Stimulated activated CD4-positive, alpha-beta T cell treated with anti-CD3 and anti-CD28 coated beads, Interleukin-4, amount 100 ng/mL, for 1 hour (primary cell): ENCODE results near the gene RHOBTB3.

Source experiments
- DNase-seq: peaks from one replicate; pipeline ENCODE4 v3.0.0-alpha.2; 2020

The RHOBTB3 gene

GRCh38 chr5:95733107-95733665 is 2.0 kb downstream of the RHOBTB3 start:
- no peak for DNase-seq

DNA sequence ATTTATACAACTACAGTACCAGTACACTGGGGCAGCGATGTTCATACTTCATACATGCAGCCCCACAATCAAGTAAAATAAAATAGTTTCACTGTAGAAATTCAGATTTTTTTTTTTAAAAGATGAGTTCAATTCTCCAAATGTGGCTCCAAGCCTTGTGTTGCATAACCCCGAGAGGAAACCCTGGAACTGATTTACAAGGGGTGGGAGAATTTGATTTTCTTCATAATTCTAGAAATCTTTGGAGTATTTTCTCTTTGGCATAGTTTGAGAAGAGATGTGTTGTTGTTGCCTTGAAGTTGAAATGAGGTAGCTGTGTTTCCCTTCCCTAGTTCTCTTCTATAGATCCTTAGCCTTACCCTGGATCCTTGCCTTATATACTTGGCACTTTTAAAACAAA is 3.1 kb downstream of the RHOBTB3 start:
- no peak for DNase-seq

- no peak for DNase-seq
Observed at GRCh38 chr5:95734906-95735305, 3.8 kb downstream of the RHOBTB3 start.

- no peak for DNase-seq
Observed at GRCh38 chr5:95735406-95735805, 4.3 kb downstream of the RHOBTB3 start.

DNA sequence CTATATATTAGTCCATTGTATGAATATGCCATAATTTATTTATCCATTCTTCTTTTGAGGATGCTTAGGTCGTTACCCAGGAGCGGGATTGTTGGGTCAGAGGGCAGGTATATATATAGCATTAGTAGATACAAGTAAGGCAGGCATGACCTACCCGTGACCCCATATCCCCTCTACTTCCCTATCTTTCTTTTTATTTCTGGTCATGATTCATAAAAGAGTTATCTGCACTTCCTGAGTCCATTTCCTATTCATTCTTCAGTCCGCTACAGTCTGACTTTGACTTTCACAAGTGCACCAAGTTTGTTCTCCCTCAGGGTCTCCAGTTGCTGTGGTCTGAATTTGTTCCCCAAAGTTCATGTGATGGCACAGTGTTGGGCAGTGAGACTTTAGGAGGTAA is 6.9 kb downstream of the RHOBTB3 start:
- no peak for DNase-seq

GRCh38 chr5:95738834-95739233 is 7.7 kb downstream of the RHOBTB3 start:
- DNase-seq = no peak

DNA sequence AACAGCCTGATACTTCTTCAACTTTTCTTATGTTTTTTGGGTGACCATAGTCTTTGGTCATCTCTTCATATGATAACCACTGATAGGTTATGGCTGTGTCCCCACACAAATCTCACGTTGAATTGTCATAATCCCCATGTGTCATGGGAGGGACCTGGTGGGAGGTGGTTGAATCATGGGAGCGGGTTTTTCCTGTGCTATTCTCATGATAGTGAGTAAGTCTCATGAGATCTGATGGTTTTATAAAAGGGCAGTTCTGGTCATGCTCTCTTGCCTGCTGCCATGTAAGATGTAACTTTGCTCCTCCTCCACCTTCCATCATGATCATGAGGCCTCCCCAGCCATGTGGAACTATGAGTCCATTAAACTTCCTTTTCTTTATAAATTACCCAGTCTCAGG is 8.7 kb downstream of the RHOBTB3 start:
- DNase-seq = no peak

- DNase-seq = no peak
Observed at GRCh38 chr5:95741458-95741857, 10.3 kb downstream of the RHOBTB3 start.

DNA sequence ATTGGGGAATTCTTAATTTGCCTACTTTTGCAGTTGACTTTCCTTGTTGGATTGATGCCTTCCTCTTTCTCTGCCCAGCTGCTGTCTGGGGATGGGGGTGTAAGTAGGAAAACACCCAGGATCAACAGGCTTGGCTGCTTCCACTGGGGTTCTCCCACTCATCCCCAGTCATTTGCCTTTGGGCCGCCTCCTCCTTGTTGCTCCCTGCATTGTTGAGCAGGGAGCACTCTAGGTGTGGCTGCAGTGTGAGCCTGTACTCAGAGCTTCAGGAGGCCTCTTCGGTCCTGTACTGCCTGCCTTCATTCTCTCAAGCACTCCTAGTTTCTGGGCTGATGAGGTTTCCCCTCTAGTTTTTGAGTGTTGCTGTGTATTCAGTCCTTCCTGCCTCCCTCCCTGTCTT is 12.1 kb downstream of the RHOBTB3 start:
- no peak for DNase-seq

GRCh38 chr5:95743877-95744276 is 12.7 kb downstream of the RHOBTB3 start:
- DNase-seq = no peak

- no peak for DNase-seq
Observed at GRCh38 chr5:95746194-95746593, 15.1 kb downstream of the RHOBTB3 start.

GRCh38 chr5:95746722-95747679 is 15.9 kb downstream of the RHOBTB3 start:
- DNase-seq = no peak

GRCh38 chr5:95748133-95748532 is 17.0 kb downstream of the RHOBTB3 start:
- no peak for DNase-seq

DNA sequence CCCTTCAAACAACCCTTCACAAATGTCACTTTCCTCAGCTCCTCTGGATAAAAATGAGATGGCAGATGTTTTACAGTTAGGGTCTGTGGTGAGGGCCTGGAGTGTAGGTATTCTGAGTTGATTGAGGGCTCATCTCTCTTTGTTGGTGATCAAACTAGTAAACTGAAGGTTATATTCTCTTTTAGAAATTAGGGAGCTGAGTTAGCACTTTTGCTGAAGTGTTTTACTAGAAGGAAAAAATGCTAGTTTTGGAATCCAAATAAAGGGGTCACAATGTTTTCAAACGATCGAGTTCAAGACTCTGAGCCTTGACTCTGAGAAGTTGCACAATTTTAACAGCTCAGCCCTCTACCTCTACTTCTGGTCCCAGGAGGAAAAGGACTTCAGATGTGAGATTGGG is 23.4 kb downstream of the RHOBTB3 start:
- DNase-seq = no peak

DNA sequence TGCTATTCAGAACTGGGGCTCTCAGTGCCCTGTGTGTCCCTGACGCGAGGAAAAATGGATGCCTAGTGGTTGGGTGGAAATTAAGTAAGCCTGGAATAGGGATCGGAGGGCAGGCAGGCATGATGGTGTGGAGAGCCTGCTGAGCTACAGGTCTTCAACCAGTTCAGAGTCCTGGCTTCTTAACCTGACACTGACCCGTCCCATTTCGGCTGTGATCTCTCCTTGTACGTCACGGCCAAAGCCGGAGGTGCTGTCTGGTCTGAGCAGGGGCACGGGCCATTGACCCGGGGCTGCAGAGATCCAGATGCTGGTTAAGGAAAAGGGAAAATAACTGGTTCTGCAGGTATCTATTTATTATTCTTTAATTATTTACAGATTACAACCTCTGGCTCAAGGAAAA is 27.9 kb downstream of the RHOBTB3 start:
- DNase-seq = no peak

DNA sequence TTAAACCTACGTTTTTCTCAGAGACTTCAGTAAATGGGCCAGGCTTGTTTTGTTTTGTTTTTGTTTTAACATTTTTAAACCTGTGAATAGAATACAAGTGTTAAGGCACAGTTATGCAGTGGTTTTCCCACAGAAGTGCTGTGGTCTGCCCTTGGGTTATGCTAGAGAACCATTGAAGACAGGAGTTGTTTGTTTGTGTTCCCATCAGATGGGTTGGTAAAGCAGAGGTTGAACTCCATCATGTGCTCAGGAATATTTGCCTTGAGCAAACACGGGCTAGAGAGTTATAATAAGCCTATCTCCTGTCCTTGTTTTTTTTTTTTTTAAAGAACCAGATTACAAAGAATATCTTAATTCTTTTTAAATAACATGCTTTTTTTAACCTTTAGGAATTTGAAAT is 28.5 kb downstream of the RHOBTB3 start:
- no peak for DNase-seq

GRCh38 chr5:95760273-95761191 is 29.4 kb downstream of the RHOBTB3 start:
- no peak for DNase-seq

DNA sequence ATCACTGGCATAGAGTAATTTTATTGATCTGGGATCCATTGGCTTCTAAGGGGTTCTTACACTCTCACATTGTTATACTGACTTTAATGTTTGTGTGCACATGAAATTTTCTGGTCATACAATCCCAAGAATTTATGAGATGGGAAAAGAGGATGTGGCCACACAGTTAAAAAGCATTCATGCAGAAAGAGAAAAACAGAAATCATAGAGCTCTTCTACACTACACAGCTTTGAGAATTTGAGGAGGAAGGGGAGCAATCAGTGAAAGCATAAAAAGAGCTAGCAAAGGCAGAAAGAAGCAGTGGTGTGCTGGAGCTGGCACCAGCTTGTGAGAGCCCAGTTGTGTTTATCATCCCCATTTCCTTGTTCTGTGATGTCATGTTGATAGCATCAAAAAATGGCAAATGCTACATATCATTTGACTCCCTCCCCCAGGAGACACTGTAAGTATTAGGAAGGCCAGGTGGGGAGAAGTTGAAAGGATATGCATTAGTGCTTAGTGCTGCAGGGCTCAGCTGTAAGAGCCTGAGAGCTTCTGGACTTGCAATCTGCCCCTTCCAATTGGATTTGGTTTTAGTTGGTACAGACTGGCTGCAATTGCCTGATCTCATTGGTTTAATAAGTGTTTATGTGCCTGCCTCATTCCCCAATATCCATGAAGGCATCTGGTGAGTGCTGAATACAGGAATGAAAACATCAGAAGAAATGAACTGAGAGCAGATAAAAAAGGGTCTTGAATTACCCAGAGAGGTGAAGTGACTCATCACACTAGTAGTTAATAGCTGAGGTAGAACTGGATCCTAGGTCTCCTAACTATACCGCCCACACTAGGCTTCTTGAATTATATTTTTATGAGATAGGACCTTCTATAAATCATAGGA is 30.9 kb downstream of the RHOBTB3 start:
- DNase-seq = no peak

- DNase-seq = no peak
Observed at GRCh38 chr5:95762652-95763041, 31.5 kb downstream of the RHOBTB3 start.

DNA sequence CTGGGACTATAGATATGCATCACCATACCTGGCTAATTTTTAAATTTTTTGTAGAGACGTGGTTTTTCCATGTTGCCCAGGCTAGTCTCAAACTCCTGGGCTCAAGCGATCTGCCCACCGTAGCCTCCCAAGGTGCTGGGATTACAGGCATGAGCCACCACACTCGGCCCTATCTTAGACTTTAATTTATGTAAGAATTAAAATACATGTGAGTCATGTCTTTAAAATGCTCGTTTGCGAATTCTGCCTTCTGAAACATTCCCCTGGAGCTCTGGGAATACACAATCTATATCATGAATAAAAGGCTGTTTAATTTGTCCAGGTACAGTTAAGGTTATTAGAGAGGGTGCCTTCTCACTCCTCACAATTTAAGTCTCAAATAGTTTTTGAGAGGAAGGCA is 32.8 kb downstream of the RHOBTB3 start:
- DNase-seq = no peak

- DNase-seq = no peak
Observed at GRCh38 chr5:95768731-95769130, 37.6 kb downstream of the RHOBTB3 start.
